Measurements from ENCODE around the gene TAF4.

- no peak for TF ChIP-seq CTCF (IDR thresholded peaks at IDR 0.05)
- no peak for TF ChIP-seq POLR2A (IDR thresholded peaks at IDR 0.05)
Observed at GRCh38 chr20:61927826-61928541, 137.7 kb downstream of the TAF4 start.
